HFFc6 (cell line): ENCODE data around the gene ACOT7. TPM values are rescaled to one million over a fixed set of nuclear protein-coding genes. Genes with fewer than 3 reads are reported as not detected.
A peak's percentile ranks its signal among the peaks of the same experiment; 100 is the strongest.

Experiments
- DNase-seq: peaks from one replicate; pipeline ENCODE4 v3.0.0-alpha.2; 2018
- H3K27ac Mint-ChIP-seq: 2 replicates; pipeline ENCODE4 v1.8.0; 2020; ENCODE audit warnings: mild to moderate bottlenecking, mixed read lengths
- H3K27me3 Mint-ChIP-seq: 2 replicates; pipeline ENCODE4 v1.8.0; 2021; ENCODE audit warnings: mild to moderate bottlenecking, moderate library complexity, mixed read lengths; ENCODE audit not compliant: insufficient read depth
- H3K36me3 Mint-ChIP-seq: 2 replicates; pipeline ENCODE4 v1.8.0; 2021; ENCODE audit warnings: low read depth, mixed read lengths
- H3K4me1 Mint-ChIP-seq: 2 replicates; pipeline ENCODE4 v1.8.0; 2020; ENCODE audit warnings: low read depth, mixed read lengths
- H3K4me3 Mint-ChIP-seq: 2 replicates; pipeline ENCODE4 v1.8.0; 2020; ENCODE audit warnings: mild to moderate bottlenecking, moderate library complexity, mixed read lengths
- H3K9me3 Mint-ChIP-seq: 2 replicates; pipeline ENCODE4 v1.8.0; 2020; ENCODE audit warnings: mild to moderate bottlenecking, mixed read lengths
- total RNA-seq, 6 experiments: library from RNA; stranded (reverse); fragmentation: NEBNext Ultra II Directional; extraction: Animal tissue kit (Norgen Biotek cat#: 25700); gene quantifications; 2 replicates in 1 of 6; 3 replicates in 5 of 6; pipeline ENCODE4 v1.2.3, GENCODE V29; 2021
- TF ChIP-seq, protein P1 (sequence below): fragments of 200-600 bp; sonication (generic); IDR thresholded peaks from 2 replicates; pipeline ENCODE4 v1.5.0; 2021; ENCODE audit warnings: antibody characterized with exemption, mild to moderate bottlenecking

ACOT7 gene
- total RNA-seq, 6 experiments from 2014 or later = 103 to 125 (median 111) TPM

DNA sequence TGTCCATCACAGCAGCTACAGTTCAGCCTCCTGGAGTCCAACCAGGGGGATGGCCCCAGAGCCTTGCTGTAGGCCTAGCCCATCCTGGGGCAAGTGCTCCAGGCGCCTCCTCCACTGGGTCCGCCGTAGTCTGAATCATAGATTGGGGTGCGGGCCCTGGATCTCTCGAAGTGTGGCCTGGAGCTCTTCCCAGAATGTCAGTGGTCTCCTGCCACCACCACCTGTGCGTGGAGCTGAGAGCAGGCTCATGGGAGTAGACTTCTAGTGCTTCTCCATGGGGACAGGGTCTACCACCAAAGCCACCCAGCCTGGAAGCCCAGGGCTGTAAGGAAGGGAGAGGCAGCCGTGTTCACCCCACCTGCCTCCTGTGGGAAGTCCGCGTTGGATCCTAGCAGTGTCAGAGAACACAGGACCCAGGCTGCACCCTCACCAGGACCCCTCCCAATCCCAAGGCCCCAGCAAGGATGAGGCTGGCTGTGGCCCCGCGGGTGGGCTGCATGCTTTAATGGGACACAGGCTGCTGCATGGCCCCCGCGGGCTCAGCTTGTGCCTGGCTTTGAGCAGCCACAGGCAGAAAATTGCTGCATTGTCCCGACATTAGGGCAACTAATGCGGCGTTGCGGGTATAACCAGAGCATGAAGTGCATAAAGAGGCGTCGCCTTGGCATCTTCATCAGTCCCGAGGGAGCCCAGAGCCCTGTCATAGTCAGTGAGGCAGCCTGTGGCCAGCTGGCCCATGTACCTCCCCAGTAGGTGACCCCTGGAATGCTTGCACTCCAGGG, 150.3 kb downstream of the ACOT7 start:
- Mint-ChIP-seq H3K27ac (no peak overlapping the region), H3K4me1 (peaks cover 12% of the 10 kb centered on the region), H3K4me3 (no peak overlapping the region), H3K9me3 (no peaks in the 10 kb centered on the region), H3K36me3 (no peaks in the 10 kb centered on the region), H3K27me3 (peaks cover 24% of the 10 kb centered on the region)
- DNase-seq = no peak
- TF ChIP-seq, protein P1, sequence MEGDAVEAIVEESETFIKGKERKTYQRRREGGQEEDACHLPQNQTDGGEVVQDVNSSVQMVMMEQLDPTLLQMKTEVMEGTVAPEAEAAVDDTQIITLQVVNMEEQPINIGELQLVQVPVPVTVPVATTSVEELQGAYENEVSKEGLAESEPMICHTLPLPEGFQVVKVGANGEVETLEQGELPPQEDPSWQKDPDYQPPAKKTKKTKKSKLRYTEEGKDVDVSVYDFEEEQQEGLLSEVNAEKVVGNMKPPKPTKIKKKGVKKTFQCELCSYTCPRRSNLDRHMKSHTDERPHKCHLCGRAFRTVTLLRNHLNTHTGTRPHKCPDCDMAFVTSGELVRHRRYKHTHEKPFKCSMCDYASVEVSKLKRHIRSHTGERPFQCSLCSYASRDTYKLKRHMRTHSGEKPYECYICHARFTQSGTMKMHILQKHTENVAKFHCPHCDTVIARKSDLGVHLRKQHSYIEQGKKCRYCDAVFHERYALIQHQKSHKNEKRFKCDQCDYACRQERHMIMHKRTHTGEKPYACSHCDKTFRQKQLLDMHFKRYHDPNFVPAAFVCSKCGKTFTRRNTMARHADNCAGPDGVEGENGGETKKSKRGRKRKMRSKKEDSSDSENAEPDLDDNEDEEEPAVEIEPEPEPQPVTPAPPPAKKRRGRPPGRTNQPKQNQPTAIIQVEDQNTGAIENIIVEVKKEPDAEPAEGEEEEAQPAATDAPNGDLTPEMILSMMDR = no peak

DNA sequence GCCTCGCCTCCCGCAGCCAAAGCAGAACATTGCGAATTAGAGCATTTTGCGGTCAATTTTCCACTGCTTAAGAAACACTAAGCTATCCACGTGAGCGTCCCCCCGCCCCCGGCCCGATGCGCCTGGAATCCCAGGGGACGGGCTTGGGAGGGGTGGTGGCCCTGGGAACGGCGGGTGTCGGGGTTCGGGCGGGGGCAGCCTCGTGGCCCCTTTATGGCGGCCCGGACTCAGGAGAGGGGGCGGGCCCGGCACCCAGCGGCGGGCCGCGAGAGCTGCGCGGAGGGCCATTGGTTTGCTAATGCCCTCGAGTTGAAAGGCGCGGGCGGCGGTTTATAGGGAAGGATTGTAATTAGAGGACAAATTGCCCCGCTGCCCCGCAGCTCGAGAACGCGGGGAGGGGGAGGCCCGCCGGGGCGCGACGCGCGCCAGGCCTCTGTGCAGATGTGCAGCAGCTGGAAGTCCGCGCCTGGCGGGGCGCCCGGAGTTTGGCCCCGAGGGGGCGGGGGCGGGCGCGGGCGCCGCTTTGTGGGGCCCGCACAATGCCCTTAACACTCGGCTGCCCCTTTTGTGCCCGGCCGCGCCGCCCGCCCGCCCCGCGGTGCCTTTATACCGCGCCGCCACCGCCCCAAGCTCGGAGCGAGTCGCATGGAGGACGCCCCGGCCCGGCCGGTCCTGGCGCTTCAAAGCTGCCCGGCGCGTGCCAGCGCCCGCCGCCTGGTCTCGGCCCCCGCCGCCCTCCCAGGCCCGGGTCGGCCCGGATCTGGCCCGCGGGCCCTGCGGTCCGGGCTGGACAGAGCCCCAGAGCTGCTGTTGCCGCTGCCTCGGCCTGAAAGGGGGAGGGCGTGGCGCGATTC, 151.5 kb downstream of the ACOT7 start:
- DNase-seq = no peak
- Mint-ChIP-seq H3K4me1 (peaks cover 12% of the 10 kb centered on the region), H3K36me3 (no peaks in the 10 kb centered on the region), H3K9me3 (no peaks in the 10 kb centered on the region), H3K4me3 (no peak overlapping the region), H3K27ac (no peak overlapping the region), H3K27me3 (peaks cover 24% of the 10 kb centered on the region)
- TF ChIP-seq, protein P1 = no peak

DNA sequence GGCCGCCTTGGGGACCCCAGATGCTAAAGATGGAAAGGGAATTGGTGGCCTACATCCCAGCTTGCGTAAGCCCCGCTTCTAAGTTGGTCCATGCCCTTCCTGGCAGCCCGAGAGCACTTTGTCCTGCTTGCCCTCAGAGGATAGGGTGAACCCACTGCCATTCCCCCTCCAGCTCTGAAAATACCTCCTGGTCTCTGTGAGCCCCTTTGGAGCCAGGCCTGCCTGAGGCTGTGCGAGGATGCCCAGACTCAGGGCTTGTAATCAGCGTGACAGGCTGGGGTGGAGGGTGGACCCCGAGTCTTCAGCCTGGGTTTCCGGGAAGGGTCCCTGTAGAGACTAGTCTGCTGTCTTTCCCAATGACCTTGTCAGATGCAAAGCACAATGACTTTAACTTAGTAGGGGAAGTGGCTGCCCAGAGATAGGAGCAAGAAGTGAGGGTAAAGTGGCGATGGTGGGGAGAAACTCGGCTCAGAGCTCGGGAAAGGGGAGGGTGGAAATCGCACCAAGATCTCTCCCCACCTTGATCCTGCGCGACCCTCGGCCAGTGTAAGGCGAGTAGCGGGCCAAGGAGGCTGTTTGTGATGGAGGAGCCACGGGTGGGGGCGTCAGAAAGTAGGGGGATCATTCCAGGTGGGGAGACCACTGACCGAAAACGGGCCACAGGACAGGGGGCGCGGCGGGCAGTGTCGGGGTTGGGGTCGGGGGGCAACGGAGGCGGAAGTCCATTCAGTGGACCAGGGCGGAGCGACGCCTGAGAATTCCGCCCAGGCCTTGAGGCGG, 152.3 kb downstream of the ACOT7 start:
- Mint-ChIP-seq H3K27me3 (peaks cover 20% of the 10 kb centered on the region), H3K4me1 (peaks cover 6% of the 10 kb centered on the region), H3K27ac (no peak overlapping the region), H3K4me3 (no peak overlapping the region), H3K9me3 (no peaks in the 10 kb centered on the region), H3K36me3 (no peaks in the 10 kb centered on the region)
- no peak for DNase-seq
- TF ChIP-seq, protein P1 = no peak

DNA sequence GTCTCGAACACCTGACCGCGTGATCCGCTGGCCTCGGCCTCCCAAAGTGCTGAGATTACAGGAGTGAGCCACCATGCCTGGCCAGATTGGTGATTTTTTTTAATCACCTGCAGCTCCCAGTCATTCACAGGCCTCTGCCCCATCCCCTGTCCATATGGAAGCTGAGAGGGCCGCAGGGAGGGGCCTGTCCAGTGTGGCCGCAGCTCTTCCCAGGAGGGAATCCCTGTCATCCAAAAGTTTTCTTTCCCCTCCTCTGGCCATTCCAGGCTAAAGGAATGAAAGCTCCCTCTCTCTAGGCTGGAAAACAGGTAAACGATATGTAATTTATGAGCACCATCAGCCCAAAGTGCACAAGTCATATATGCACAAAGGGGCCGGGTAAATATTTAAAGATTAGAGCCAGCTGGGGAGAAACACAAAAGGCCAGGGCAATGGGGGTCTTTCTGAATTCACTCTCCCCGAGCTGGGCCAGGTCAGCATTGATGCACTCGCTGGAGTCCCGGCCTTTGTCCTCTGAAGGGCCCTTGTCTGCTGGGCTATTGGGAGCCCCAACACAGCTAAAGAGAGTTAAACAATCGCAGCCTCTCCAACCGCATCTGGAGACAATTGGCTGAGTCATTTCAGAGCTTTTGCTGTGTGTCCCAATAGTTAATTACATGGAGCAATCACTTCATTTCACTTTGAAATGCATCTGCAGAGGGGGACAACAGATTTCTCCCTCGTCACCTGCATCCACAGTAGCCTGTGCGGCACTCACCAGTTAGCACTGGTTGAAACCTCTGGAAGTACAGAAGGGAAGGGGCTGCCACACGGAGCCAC, 153.4 kb downstream of the ACOT7 start:
- TF ChIP-seq, protein P1 = no peak
- peaks cover 20% of the 10 kb centered on the region for H3K27me3 Mint-ChIP-seq
- H3K36me3 Mint-ChIP-seq = no peaks in the 10 kb centered on the region
- DNase-seq = peak; percentile 66
- no peaks in the 10 kb centered on the region for H3K9me3 Mint-ChIP-seq
- H3K4me3 Mint-ChIP-seq = no peak overlapping the region
- 0 out of 2 replicates have a peak, but pooled peaks cover 5% of the 10 kb centered on the region for H3K4me1 Mint-ChIP-seq
- H3K27ac Mint-ChIP-seq = no peak overlapping the region
